ENCODE results near the gene CILP2.

The CILP2 gene

GRCh38 chr19:19581391-19581790 lies 43.3 kb downstream of the CILP2 start:
- peaks cover 0 to 15% (median 6%) of the 10 kb centered on the region in 10 experiments; a peak in 14 of 20 replicates for H3K4me1 ChIP-seq
- no peaks in the 10 kb centered on the region for H4K20me1 ChIP-seq
- no peak overlapping the region for H3K9ac ChIP-seq
- no peak overlapping the region for H3K4me3 ChIP-seq
- 0 out of 22 replicates have a peak overlapping the region, but pooled peaks of 1 of the 11 experiments have one; percentile 33 for H3K4me2 ChIP-seq
- H3K36me3 ChIP-seq, result no peaks in the 10 kb centered on the region
- H3K27ac ChIP-seq, result no peak overlapping the region
- no peaks in the 10 kb centered on the region for H3K27me3 ChIP-seq
- no peak for TF ChIP-seq Cebpa-rat (IDR thresholded peaks at IDR 0.05)
- no peaks in the 10 kb centered on the region for H3K9me3 ChIP-seq (replicated peaks in 1 of 11)

- Histone ChIP-seq H3K27ac (no peak overlapping the region; a peak in 1 of 22 replicates), H4K20me1 (no peaks in the 10 kb centered on the region), H3K27me3 (no peaks in the 10 kb centered on the region), H3K9me3 (replicated peaks in 1 of 11) (no peaks in the 10 kb centered on the region), H3K36me3 (no peaks in the 10 kb centered on the region), H3K4me1 (peaks cover 0 to 10% (median 6%) of the 10 kb centered on the region in 10 experiments; a peak in 12 of 20 replicates), H3K9ac (no peak overlapping the region), H3K4me3 (no peak overlapping the region), H3K4me2 (peak overlapping the region in 3 of 11 experiments; percentile 15 to 33 (median 25); a peak in 3 of 22 replicates)
- no peak for TF ChIP-seq Cebpa-rat (IDR thresholded peaks at IDR 0.05)
Measured at GRCh38 chr19:19582471-19582870, 44.4 kb downstream of the CILP2 start.

- no peak overlapping the region for H3K9ac ChIP-seq
- H3K4me1 ChIP-seq, result peaks cover 0 to 10% (median 6%) of the 10 kb centered on the region in 10 experiments; a peak in 12 of 20 replicates
- H3K36me3 ChIP-seq, result no peaks in the 10 kb centered on the region
- TF ChIP-seq Cebpa-rat (IDR thresholded peaks at IDR 0.05), result no peak
- H3K4me2 ChIP-seq, result no peak overlapping the region
- H3K9me3 ChIP-seq (replicated peaks in 1 of 11), result no peaks in the 10 kb centered on the region
- no peak overlapping the region for H3K27ac ChIP-seq
- H3K27me3 ChIP-seq, result no peaks in the 10 kb centered on the region
- no peaks in the 10 kb centered on the region for H4K20me1 ChIP-seq
- no peak overlapping the region for H3K4me3 ChIP-seq
Measured at GRCh38 chr19:19584356-19584755, 46.3 kb downstream of the CILP2 start.

- no peak overlapping the region for H3K27ac ChIP-seq
- no peaks in the 10 kb centered on the region for H3K27me3 ChIP-seq
- no peak overlapping the region for H3K9ac ChIP-seq
- no peaks in the 10 kb centered on the region for H4K20me1 ChIP-seq
- H3K4me1 ChIP-seq, result peaks cover 11 to 31% (median 17%) of the 10 kb centered on the region in 10 experiments; a peak in 18 of 20 replicates
- TF ChIP-seq Cebpa-rat (IDR thresholded peaks at IDR 0.05), result no peak
- peaks cover 0 to 5% (median 0%) of the 10 kb centered on the region in 11 experiments; a peak in 2 of 22 replicates for H3K36me3 ChIP-seq
- no peaks in the 10 kb centered on the region for H3K9me3 ChIP-seq (replicated peaks in 1 of 11)
- H3K4me3 ChIP-seq, result no peak overlapping the region
- no peak overlapping the region for H3K4me2 ChIP-seq
Measured at GRCh38 chr19:19587771-19588170, 49.7 kb downstream of the CILP2 start.

GRCh38 chr19:19588546-19588945 lies 50.5 kb downstream of the CILP2 start:
- Histone ChIP-seq H3K4me1 (peaks cover 11 to 32% (median 17%) of the 10 kb centered on the region in 10 experiments; a peak in 18 of 20 replicates), H4K20me1 (no peaks in the 10 kb centered on the region), H3K36me3 (peaks cover 0 to 12% (median 0%) of the 10 kb centered on the region in 11 experiments; a peak in 3 of 22 replicates), H3K9me3 (replicated peaks in 1 of 11) (no peaks in the 10 kb centered on the region), H3K4me3 (no peak overlapping the region), H3K27me3 (no peaks in the 10 kb centered on the region), H3K4me2 (no peak overlapping the region), H3K27ac (no peak overlapping the region), H3K9ac (no peak overlapping the region)
- no peak for TF ChIP-seq Cebpa-rat (IDR thresholded peaks at IDR 0.05)

GRCh38 chr19:19591133-19591825 lies 53.2 kb downstream of the CILP2 start:
- peak overlapping the region; percentile 27 to 90 (median 54); a peak in 14 of 22 replicates for H3K27ac ChIP-seq
- H3K27me3 ChIP-seq, result no peaks in the 10 kb centered on the region
- no peak overlapping the region for H3K4me3 ChIP-seq

GRCh38 chr19:19592690-19593089 lies 54.6 kb downstream of the CILP2 start:
- no peaks in the 10 kb centered on the region for H3K27me3 ChIP-seq
- no peaks in the 10 kb centered on the region for H4K20me1 ChIP-seq
- H3K4me3 ChIP-seq, result no peak overlapping the region
- H3K27ac ChIP-seq, result peak overlapping the region in 3 of 11 experiments; percentile 6 to 90 (median 85); a peak in 4 of 22 replicates
- H3K4me2 ChIP-seq, result no peak overlapping the region
- no peak for TF ChIP-seq Cebpa-rat (IDR thresholded peaks at IDR 0.05)
- no peak overlapping the region for H3K9ac ChIP-seq
- peaks cover 0 to 14% (median 0%) of the 10 kb centered on the region in 11 experiments; a peak in 3 of 22 replicates for H3K36me3 ChIP-seq
- no peaks in the 10 kb centered on the region for H3K9me3 ChIP-seq (replicated peaks in 1 of 11)
- peaks cover 40 to 61% (median 48%) of the 10 kb centered on the region in 10 experiments for H3K4me1 ChIP-seq

More at GRCh38 chr19:19591133-19591825, 53.2 kb downstream of the CILP2 start:
- no peaks in the 10 kb centered on the region for H4K20me1 ChIP-seq
- TF ChIP-seq Cebpa-rat (IDR thresholded peaks at IDR 0.05), result no peak
- peaks cover 26 to 53% (median 34%) of the 10 kb centered on the region in 10 experiments for H3K4me1 ChIP-seq
- H3K4me2 ChIP-seq, result peak overlapping the region in 10 of 11 experiments; percentile 6 to 76 (median 46); a peak in 17 of 22 replicates
- H3K9ac ChIP-seq, result peak overlapping the region in 4 of 11 experiments; percentile 46 to 76 (median 69); a peak in 7 of 22 replicates
- no peaks in the 10 kb centered on the region for H3K9me3 ChIP-seq (replicated peaks in 1 of 11)
- peaks cover 0 to 14% (median 0%) of the 10 kb centered on the region in 11 experiments; a peak in 3 of 22 replicates for H3K36me3 ChIP-seq

GRCh38 chr19:19594381-19594780 lies 56.3 kb downstream of the CILP2 start:
- no peaks in the 10 kb centered on the region for H3K9me3 ChIP-seq (replicated peaks in 1 of 11)
- peaks cover 0 to 14% (median 0%) of the 10 kb centered on the region in 11 experiments; a peak in 3 of 22 replicates for H3K36me3 ChIP-seq
- peak overlapping the region; percentile 9 to 64 (median 42); a peak in 14 of 22 replicates for H3K4me2 ChIP-seq
- H3K9ac ChIP-seq, result no peak overlapping the region
- no peaks in the 10 kb centered on the region for H4K20me1 ChIP-seq
- H3K27me3 ChIP-seq, result no peaks in the 10 kb centered on the region
- H3K27ac ChIP-seq, result peak overlapping the region in 8 of 11 experiments; percentile 3 to 64 (median 25); a peak in 7 of 22 replicates
- H3K4me3 ChIP-seq, result no peak overlapping the region
- peaks cover 57 to 76% (median 65%) of the 10 kb centered on the region in 10 experiments for H3K4me1 ChIP-seq
- no peak for TF ChIP-seq Cebpa-rat (IDR thresholded peaks at IDR 0.05)

- Histone ChIP-seq H3K27me3 (no peaks in the 10 kb centered on the region), H3K27ac (peak overlapping the region in 9 of 11 experiments; percentile 16 to 64 (median 42); a peak in 15 of 22 replicates), H4K20me1 (no peaks in the 10 kb centered on the region), H3K4me2 (peak overlapping the region; percentile 38 to 64 (median 50)), H3K4me1 (peaks cover 58 to 74% (median 66%) of the 10 kb centered on the region in 10 experiments), H3K9ac (peak overlapping the region in 3 of 11 experiments; percentile 15 to 25 (median 25); a peak in 3 of 22 replicates), H3K4me3 (no peak overlapping the region), H3K36me3 (peaks cover 0 to 14% (median 0%) of the 10 kb centered on the region in 11 experiments; a peak in 3 of 22 replicates), H3K9me3 (replicated peaks in 1 of 11) (no peaks in the 10 kb centered on the region)
- TF ChIP-seq Cebpa-rat (IDR thresholded peaks at IDR 0.05), result 0 out of 22 replicates have a peak, but pooled peaks of 1 of the 11 experiments have one; percentile 13
Measured at GRCh38 chr19:19595171-19595701, 57.2 kb downstream of the CILP2 start.
